Nephron progenitor cell (in vitro differentiated cells): ENCODE data around the gene SEPTIN11.

Source experiments
- DNase-seq: peaks from one replicate; pipeline ENCODE4 v3.0.0; 2021
- H3K27ac Mint-ChIP-seq: 2 replicates; pipeline ENCODE4 v1.8.0; 2021; ENCODE audit warnings: mild to moderate bottlenecking, moderate library complexity, mixed read lengths
- H3K27me3 Mint-ChIP-seq: 2 replicates; pipeline ENCODE4 v1.8.0; 2021; ENCODE audit warnings: mild to moderate bottlenecking, low read depth, mixed read lengths; ENCODE audit not compliant: poor library complexity
- H3K36me3 Mint-ChIP-seq: 2 replicates; pipeline ENCODE4 v1.8.0; 2021; ENCODE audit warnings: low read depth, mixed read lengths
- H3K4me1 Mint-ChIP-seq: 2 replicates; pipeline ENCODE4 v1.8.0; 2021; ENCODE audit warnings: mixed read lengths
- H3K4me3 Mint-ChIP-seq: 2 replicates; pipeline ENCODE4 v1.8.0; 2021; ENCODE audit warnings: mild to moderate bottlenecking, moderate library complexity, mixed read lengths
- H3K9me3 Mint-ChIP-seq: 2 replicates; pipeline ENCODE4 v1.8.0; 2021; ENCODE audit warnings: mild to moderate bottlenecking, moderate library complexity, mixed read lengths
- CTCF ChIP-seq: fragments of 200-600 bp; sonication (generic); IDR thresholded peaks from 2 replicates; pipeline ENCODE4 v1.5.0; 2021; ENCODE audit warnings: antibody characterized with exemption

SEPTIN11 gene

GRCh38 chr4:76952656-76953582 lies 3.4 kb downstream of the SEPTIN11 start:
- Mint-ChIP-seq H3K4me1 (peaks cover 70% of the 10 kb centered on the region), H3K4me3 (peak overlapping the region; percentile 93), H3K9me3 (peaks cover 8% of the 10 kb centered on the region), H3K36me3 (peaks cover 69% of the 10 kb centered on the region), H3K27ac (no peak overlapping the region), H3K27me3 (no peaks in the 10 kb centered on the region)
- no peak for TF ChIP-seq CTCF
- DNase-seq: no peak

GRCh38 chr4:76953956-76954355 lies 4.4 kb downstream of the SEPTIN11 start:
- H3K27ac Mint-ChIP-seq: no peak overlapping the region
- H3K4me3 Mint-ChIP-seq: peak overlapping the region; percentile 50
- TF ChIP-seq CTCF: no peak
- H3K4me1 Mint-ChIP-seq: peaks cover 65% of the 10 kb centered on the region
- peaks cover 9% of the 10 kb centered on the region for H3K9me3 Mint-ChIP-seq
- no peaks in the 10 kb centered on the region for H3K27me3 Mint-ChIP-seq
- H3K36me3 Mint-ChIP-seq: peaks cover 76% of the 10 kb centered on the region
- no peak for DNase-seq

DNA sequence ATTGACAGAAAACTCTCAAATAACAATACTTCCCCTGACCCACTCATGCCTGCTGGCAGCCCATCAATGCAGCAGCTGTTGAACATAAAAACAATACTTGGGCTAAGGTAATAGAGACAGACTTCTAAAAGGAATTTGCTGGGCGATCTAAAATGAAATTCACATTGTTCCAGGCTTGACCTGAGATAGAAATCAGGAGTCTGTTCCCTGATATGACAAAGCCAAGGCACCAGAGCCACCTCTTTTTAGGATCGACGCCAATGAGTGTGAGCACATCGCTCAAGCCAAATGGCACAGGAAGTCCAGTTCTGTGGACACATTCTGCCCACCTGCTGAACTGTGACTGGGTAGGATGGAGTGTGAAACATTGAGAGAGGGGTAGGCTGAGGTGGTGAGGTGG lies 4.9 kb downstream of the SEPTIN11 start:
- peaks cover 69% of the 10 kb centered on the region for H3K4me1 Mint-ChIP-seq
- peaks cover 81% of the 10 kb centered on the region for H3K36me3 Mint-ChIP-seq
- TF ChIP-seq CTCF: no peak
- DNase-seq: no peak
- H3K27me3 Mint-ChIP-seq: no peaks in the 10 kb centered on the region
- peaks cover 9% of the 10 kb centered on the region for H3K9me3 Mint-ChIP-seq
- peak overlapping the region; percentile 50 for H3K4me3 Mint-ChIP-seq
- no peak overlapping the region for H3K27ac Mint-ChIP-seq

DNA sequence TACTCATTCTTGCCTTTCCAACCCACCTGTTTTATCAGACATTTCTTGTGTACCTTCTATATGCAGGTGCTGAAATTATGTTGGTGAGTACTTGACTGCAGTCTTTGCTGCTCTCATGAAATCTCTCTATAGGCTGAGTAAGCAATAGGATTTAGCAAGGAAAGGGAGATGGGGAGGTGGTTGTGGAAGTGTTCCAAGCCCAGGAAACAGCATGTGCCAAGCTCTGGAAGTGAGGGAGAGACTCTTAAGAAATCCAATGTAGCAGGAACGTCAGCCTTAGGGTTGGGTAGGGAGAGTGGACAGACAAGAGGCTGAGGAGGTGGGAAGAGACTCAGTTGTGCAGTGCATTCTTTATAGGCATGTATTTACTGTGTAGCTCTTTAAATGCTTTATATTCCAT lies 5.6 kb downstream of the SEPTIN11 start:
- Mint-ChIP-seq H3K27me3 (no peaks in the 10 kb centered on the region), H3K27ac (peak overlapping the region; percentile 11), H3K9me3 (peaks cover 9% of the 10 kb centered on the region), H3K4me1 (peaks cover 73% of the 10 kb centered on the region), H3K4me3 (no peak overlapping the region), H3K36me3 (peaks cover 86% of the 10 kb centered on the region)
- no peak for DNase-seq
- no peak for TF ChIP-seq CTCF

DNA sequence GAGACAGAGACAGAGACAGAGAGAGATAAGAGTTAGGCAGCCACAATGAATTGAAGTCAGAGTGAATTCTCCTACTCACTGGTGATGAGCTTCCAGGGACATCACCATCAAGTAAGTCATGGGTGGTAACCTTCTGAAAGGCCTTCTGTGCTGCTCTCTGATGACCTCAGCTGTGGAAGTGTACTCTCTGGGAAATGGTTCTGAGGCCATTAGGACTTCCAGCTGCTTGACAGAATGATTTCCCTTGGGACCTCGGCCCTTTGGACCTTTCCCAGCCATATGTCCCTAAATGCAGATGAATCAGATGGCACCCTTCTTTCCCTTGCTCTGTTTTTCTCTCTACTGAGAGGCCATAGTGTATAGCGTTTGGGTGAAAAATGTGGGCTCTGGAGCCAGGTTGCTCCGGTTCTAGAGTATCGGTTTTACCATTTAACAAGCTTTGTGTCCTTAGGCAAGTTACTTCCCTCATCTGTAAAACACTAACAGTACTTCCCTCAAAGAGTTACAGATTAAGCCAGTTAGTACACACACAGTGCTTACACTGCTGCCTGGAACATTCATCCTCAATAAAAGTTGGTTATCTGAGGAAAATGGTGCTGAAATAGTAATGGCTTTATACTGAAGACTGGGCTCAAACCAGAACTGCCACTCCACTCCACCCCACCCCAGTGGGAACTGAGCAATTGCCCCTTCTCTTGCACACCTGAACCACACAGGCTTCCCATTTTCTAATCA lies 7.6 kb downstream of the SEPTIN11 start:
- TF ChIP-seq CTCF: no peak
- peaks cover 9% of the 10 kb centered on the region for H3K9me3 Mint-ChIP-seq
- peak overlapping the region; percentile 14 for H3K4me3 Mint-ChIP-seq
- no peaks in the 10 kb centered on the region for H3K27me3 Mint-ChIP-seq
- no peak for DNase-seq
- peaks cover 98% of the 10 kb centered on the region for H3K36me3 Mint-ChIP-seq
- H3K4me1 Mint-ChIP-seq: peaks cover 75% of the 10 kb centered on the region
- H3K27ac Mint-ChIP-seq: peak overlapping the region; percentile 14
